Upper lobe of left lung (tissue), 6 donors: Measurements from ENCODE around the gene CHRNG. TPM values are rescaled to one million over a fixed set of nuclear protein-coding genes. Genes with fewer than 3 reads are reported as not detected.

Source experiments
- ATAC-seq, 2 donors: fragments of 200-7000 bp; cut with Tn5 transposase; one replicate each; pipeline ENCODE4 v1.9.1; 2022; ENCODE audit warnings: mild to moderate bottlenecking in 2 of 2, moderate library complexity in 2 of 2; ENCODE audit not compliant: low FRiP score in 2 of 2
- DNase-seq, 2 donors: peaks; one replicate each; pipeline ENCODE4 v3.0.0-alpha.2; 2019 to 2020
- H3K27ac ChIP-seq, 4 donors: fragments of 200-600 bp; sonication (generic); one replicate each; pipeline ENCODE4 v1.5.1; 2016 to 2019
- H3K27me3 ChIP-seq, 4 donors: fragments of 200-600 bp; sonication (generic); one replicate each; pipeline ENCODE4 v1.5.1; 2017 to 2019
- H3K36me3 ChIP-seq, 4 donors: fragments of 200-600 bp; sonication (generic); one replicate each; pipeline ENCODE4 v1.5.1; 2016 to 2019
- H3K4me1 ChIP-seq, 4 donors: fragments of 200-600 bp; sonication (generic); one replicate each; pipeline ENCODE4 v1.5.1; 2018 to 2019
- H3K4me3 ChIP-seq, 4 donors: fragments of 200-600 bp; sonication (generic); one replicate each; pipeline ENCODE4 v1.5.1; 2017 to 2019; ENCODE audit warnings: mild to moderate bottlenecking in 2 of 4, moderate library complexity in 1 of 4
- H3K9me3 ChIP-seq, 4 donors: fragments of 200-600 bp; sonication (generic); one replicate each; pipeline ENCODE4 v1.5.1; 2018 to 2019
- EP300 ChIP-seq, 4 donors: sonication (generic); formaldehyde crosslinking; IDR thresholded peaks; one replicate each; pipeline ENCODE4 v1.5.1; 2017; ENCODE audit warnings: antibody characterized with exemption in 4 of 4, control low read depth in 2 of 4
- POLR2A ChIP-seq, 4 donors: fragments of 450-650 bp; IDR thresholded peaks; one replicate each; pipeline ENCODE4 v1.5.1; 2016 to 2017; ENCODE audit warnings: antibody characterized with exemption in 4 of 4, mild to moderate bottlenecking in 2 of 4
- POLR2AphosphoS5 ChIP-seq, 2 donors: sonication (generic); formaldehyde crosslinking; IDR thresholded peaks; one replicate each; pipeline ENCODE4 v1.5.1; 2017; ENCODE audit warnings: antibody characterized with exemption in 2 of 2
- WGBS, 2 donors: methylation state at CpG; one replicate each; pipeline ENCODE4 v1.1.5; 2017 to 2018; 5-methylcytosine and 5-hydroxymethylcytosine counted together
- total RNA-seq, 6 donors: library from RNA; depleted of rRNA in 4 of 6; stranded (reverse); fragments of >200 nt in 4 of 6; gene quantifications; one replicate each; pipeline versions ENCODE4 v1.1.0 to v1.2.1, GENCODE V29; 2016 to 2021
- TF ChIP-seq, protein P1 (sequence below), 6 experiments: fragments of 450-650 bp in 4 of 6; fragments of 200-600 bp in 2 of 6; sonication (generic) in 2 of 6; IDR thresholded peaks; one replicate each; pipeline ENCODE4 v1.5.1; 2016 to 2019; ENCODE audit warnings: antibody characterized with exemption in 6 of 6
- donor health status: DM: no; HTN: no; CAD: no; lungs with moderate emphysema.
- donor health status: DM: no; HTN: yes; CAD: no; lungs with severe emphysema.

CHRNG gene
- total RNA-seq, 6 donors from 2014 or later: not detected

DNA sequence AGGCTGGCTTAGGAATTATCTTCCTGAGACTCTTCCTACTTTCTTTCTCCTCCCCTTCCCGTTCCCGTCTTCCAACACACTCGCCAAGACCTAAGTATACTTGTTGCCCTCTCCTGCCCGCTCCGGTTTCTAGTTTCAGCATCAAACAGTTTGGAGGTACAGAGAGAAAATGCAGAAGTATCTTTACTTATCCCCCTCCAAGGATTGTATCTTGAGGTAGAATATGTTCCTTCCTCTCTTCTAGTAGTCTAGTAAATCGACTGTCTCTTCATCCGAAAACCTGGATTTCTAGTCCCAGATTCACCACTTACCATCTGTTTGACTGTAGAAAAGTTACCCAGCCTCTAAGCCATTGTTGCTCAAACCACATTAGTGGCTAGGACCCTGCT is 11.8 kb downstream of the CHRNG start:
- Histone ChIP-seq H3K27ac (peak overlapping the region; percentile 93 to 99 (median 98)), H3K4me1 (peaks cover 28 to 54% (median 41%) of the 10 kb centered on the region in 4 donors), H3K27me3 (no peaks in the 10 kb centered on the region), H3K9me3 (peaks cover 0 to 5% (median 0%) of the 10 kb centered on the region in 4 donors), H3K36me3 (peaks cover 0 to 21% (median 5%) of the 10 kb centered on the region in 4 donors), H3K4me3 (peak overlapping the region; percentile 71 to 97 (median 86))
- TF ChIP-seq, protein P1, sequence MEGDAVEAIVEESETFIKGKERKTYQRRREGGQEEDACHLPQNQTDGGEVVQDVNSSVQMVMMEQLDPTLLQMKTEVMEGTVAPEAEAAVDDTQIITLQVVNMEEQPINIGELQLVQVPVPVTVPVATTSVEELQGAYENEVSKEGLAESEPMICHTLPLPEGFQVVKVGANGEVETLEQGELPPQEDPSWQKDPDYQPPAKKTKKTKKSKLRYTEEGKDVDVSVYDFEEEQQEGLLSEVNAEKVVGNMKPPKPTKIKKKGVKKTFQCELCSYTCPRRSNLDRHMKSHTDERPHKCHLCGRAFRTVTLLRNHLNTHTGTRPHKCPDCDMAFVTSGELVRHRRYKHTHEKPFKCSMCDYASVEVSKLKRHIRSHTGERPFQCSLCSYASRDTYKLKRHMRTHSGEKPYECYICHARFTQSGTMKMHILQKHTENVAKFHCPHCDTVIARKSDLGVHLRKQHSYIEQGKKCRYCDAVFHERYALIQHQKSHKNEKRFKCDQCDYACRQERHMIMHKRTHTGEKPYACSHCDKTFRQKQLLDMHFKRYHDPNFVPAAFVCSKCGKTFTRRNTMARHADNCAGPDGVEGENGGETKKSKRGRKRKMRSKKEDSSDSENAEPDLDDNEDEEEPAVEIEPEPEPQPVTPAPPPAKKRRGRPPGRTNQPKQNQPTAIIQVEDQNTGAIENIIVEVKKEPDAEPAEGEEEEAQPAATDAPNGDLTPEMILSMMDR (IDR thresholded peaks at IDR 0.05): no peak
- WGBS, 2 donors: 6 to 8% methylated on average over 7 of the region's 7 CpGs
- ATAC-seq: no peak
- no peak for DNase-seq

- no peak for ATAC-seq
- no peak for TF ChIP-seq POLR2A (IDR thresholded peaks at IDR 0.05)
- no peak for TF ChIP-seq POLR2AphosphoS5 (IDR thresholded peaks at IDR 0.05)
- no peak for TF ChIP-seq EP300 (IDR thresholded peaks at IDR 0.05)
- TF ChIP-seq, protein P1 (IDR thresholded peaks at IDR 0.05): no peak
- Histone ChIP-seq H3K9me3 (peaks cover 0 to 5% (median 0%) of the 10 kb centered on the region in 4 donors), H3K4me3 (peak overlapping the region in 3 of 4 donors; percentile 71 to 97 (median 76)), H3K27me3 (no peaks in the 10 kb centered on the region), H3K27ac (peak overlapping the region in 2 of 4 donors; percentile 93 to 99), H3K36me3 (peaks cover 0 to 23% (median 9%) of the 10 kb centered on the region in 4 donors), H3K4me1 (peaks cover 28 to 51% (median 39%) of the 10 kb centered on the region in 4 donors)
- 73 to 95% methylated on average over 4 of the region's 4 CpGs for WGBS, 2 donors
- no peak for DNase-seq
Observed at GRCh38 chr2:232551776-232552175, 12.3 kb downstream of the CHRNG start.

DNA sequence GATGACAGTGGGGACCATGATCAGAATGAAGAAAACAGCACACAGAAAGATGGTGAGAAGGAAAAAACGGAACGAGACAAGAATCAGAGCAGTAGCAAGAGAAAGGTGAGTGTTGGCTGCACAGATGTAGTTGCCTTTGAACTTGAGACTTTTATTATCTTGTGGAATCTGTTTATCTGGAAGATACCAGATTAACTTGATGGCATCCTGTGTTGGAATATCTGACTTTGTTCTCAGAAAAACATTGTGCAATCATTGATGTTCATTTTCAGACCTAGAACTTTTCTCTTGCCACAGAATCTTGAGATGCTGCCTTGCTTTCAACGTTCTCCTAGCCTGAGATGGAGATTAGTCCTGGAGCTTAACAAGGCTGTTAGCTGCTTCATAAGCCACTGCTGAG is 16.9 kb downstream of the CHRNG start:
- Histone ChIP-seq H3K9me3 (no peaks in the 10 kb centered on the region), H3K36me3 (peaks cover 17 to 62% (median 40%) of the 10 kb centered on the region in 4 donors), H3K27me3 (no peaks in the 10 kb centered on the region), H3K27ac (no peak overlapping the region), H3K4me3 (no peak overlapping the region), H3K4me1 (peaks cover 21 to 34% (median 30%) of the 10 kb centered on the region in 4 donors)
- DNase-seq (no peak), ATAC-seq (no peak)
- WGBS, 2 donors: 80 to 86% methylated on average over 3 of the region's 3 CpGs
- TF ChIP-seq POLR2A (IDR thresholded peaks at IDR 0.05): no peak

- H3K4me1 ChIP-seq: no peaks in the 10 kb centered on the region
- DNase-seq: no peak
- peaks cover 59 to 94% (median 72%) of the 10 kb centered on the region in 4 donors for H3K36me3 ChIP-seq
- H3K4me3 ChIP-seq: no peak overlapping the region
- no peak for ATAC-seq
- H3K27me3 ChIP-seq: no peaks in the 10 kb centered on the region
- WGBS, 2 donors: 86 to 89% methylated on average over 8 of the region's 8 CpGs
- TF ChIP-seq EP300 (IDR thresholded peaks at IDR 0.05) (no peak), POLR2A (IDR thresholded peaks at IDR 0.05) (no peak), POLR2AphosphoS5 (IDR thresholded peaks at IDR 0.05) (no peak)
- TF ChIP-seq, protein P1 (IDR thresholded peaks at IDR 0.05): no peak
- H3K9me3 ChIP-seq: no peaks in the 10 kb centered on the region
- no peak overlapping the region for H3K27ac ChIP-seq
Observed at GRCh38 chr2:232562515-232563151, 23.1 kb downstream of the CHRNG start.

DNA sequence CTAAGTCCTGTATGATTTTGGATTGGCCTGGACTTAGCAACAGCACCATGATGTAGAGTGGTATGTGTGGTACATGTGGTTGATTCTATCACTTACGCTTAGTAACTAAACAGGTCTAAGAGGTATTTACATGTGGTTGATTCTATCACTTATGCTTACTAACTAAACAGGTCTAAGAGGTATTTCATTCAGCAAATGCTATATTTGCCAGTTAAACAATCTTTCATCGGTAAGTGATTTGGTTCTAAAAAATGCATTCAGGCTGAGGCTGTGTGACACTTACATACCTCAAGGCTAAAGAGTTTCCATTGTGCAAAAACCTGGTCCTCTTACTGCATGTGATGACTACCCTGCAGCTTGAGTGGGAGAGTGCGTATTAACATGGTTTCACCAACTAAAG is 24.1 kb downstream of the CHRNG start:
- H3K4me3 ChIP-seq: no peak overlapping the region
- no peak for DNase-seq
- TF ChIP-seq, protein P1 (IDR thresholded peaks at IDR 0.05): no peak
- TF ChIP-seq POLR2A (IDR thresholded peaks at IDR 0.05) (no peak), POLR2AphosphoS5 (IDR thresholded peaks at IDR 0.05) (no peak), EP300 (IDR thresholded peaks at IDR 0.05) (no peak)
- H3K9me3 ChIP-seq: no peaks in the 10 kb centered on the region
- H3K4me1 ChIP-seq: peaks cover 0 to 6% (median 0%) of the 10 kb centered on the region in 4 donors
- peak in 1 of 2 donors; percentile 78 for ATAC-seq
- 47 to 55% methylated on average over 3 of the region's 3 CpGs for WGBS, 2 donors
- H3K27me3 ChIP-seq: no peaks in the 10 kb centered on the region
- peaks cover 60 to 94% (median 72%) of the 10 kb centered on the region in 4 donors for H3K36me3 ChIP-seq
- H3K27ac ChIP-seq: no peak overlapping the region
